Fibroblast of lung (primary cell): Measurements from ENCODE around the gene TNIK. TPM values are rescaled to one million over a fixed set of nuclear protein-coding genes. Genes with fewer than 3 reads are reported as not detected.

Experiments
- DNase-seq, 2 donors: peaks; one replicate each; pipeline versions ENCODE4 v3.0.0 to v3.0.0-alpha.2; 2010; ENCODE audit warnings: low read depth in 2 of 2
- H2AFZ ChIP-seq: 2 replicates; pipeline ENCODE4 v1.5.1; 2012; ENCODE audit warnings: low read length, control low read depth, inconsistent platforms
- H3K27ac ChIP-seq: 2 replicates; pipeline ENCODE4 v1.5.1; 2011; ENCODE audit warnings: low read length, control low read depth; ENCODE audit not compliant: insufficient read depth
- H3K27me3 ChIP-seq: 2 replicates; pipeline ENCODE4 v1.5.1; 2011; ENCODE audit warnings: mild to moderate bottlenecking, low read length; ENCODE audit not compliant: control insufficient read depth, insufficient read depth
- H3K36me3 ChIP-seq: 2 replicates; pipeline ENCODE4 v1.5.1; 2011; ENCODE audit warnings: low read length; ENCODE audit not compliant: control insufficient read depth, insufficient read depth
- H3K4me1 ChIP-seq: 2 replicates; pipeline ENCODE4 v1.5.1; 2011; ENCODE audit warnings: low read length; ENCODE audit not compliant: control insufficient read depth, insufficient read depth; ENCODE audit errors: extremely low read depth
- H3K4me2 ChIP-seq: 2 replicates; pipeline ENCODE4 v1.5.1; 2011; ENCODE audit warnings: low read length, control low read depth; ENCODE audit not compliant: insufficient read depth; ENCODE audit errors: extremely low read depth
- H3K4me3 ChIP-seq, 4 experiments: fragments of 200-600 bp in 1 of 4; sonication (generic) in 1 of 4; replicated peaks in 1 of 4; 2 replicates each; pipeline ENCODE4 v1.5.1; 2011 to 2016; ENCODE audit warnings: low read length in 4 of 4, low read depth in 3 of 4, mild to moderate bottlenecking in 3 of 4, control low read depth in 2 of 4, inconsistent platforms in 1 of 4, mixed read lengths in 1 of 4; ENCODE audit not compliant: insufficient read depth in 1 of 4; ENCODE audit errors: control extremely low read depth in 1 of 4
- H3K79me2 ChIP-seq: 2 replicates; pipeline ENCODE4 v1.5.1; 2012; ENCODE audit warnings: mild to moderate bottlenecking, low read length, inconsistent platforms; ENCODE audit not compliant: control insufficient read depth, insufficient read depth
- H3K9ac ChIP-seq: 2 replicates; pipeline ENCODE4 v1.5.1; 2011; ENCODE audit warnings: mild to moderate bottlenecking, low read length, control low read depth; ENCODE audit not compliant: insufficient read depth
- H3K9me3 ChIP-seq: 2 replicates; pipeline ENCODE4 v1.5.1; 2012; ENCODE audit warnings: low read depth, low read length; ENCODE audit not compliant: control insufficient read depth, insufficient read depth
- H4K20me1 ChIP-seq: 2 replicates; pipeline ENCODE4 v1.5.1; 2011; ENCODE audit warnings: low read length; ENCODE audit not compliant: control insufficient read depth, insufficient read depth; ENCODE audit errors: extremely low read depth
- EZH2 ChIP-seq: IDR thresholded peaks from 2 replicates; pipeline ENCODE4 v1.5.1; 2012; ENCODE audit warnings: low read length, control low read depth, mild to moderate bottlenecking; ENCODE audit errors: missing control alignments
- polyA plus RNA-seq, 2 donors: library from polyadenylated mRNA; depleted of rRNA in 1 of 2; stranded (reverse) in 1 of 2; unstranded in 1 of 2; fragments of >200 nt; gene quantifications; 2 replicates each; pipeline ENCODE4 v1.2.1, GENCODE V29; 2011 to 2012; ENCODE audit warnings: missing spikeins in 1 of 2
- total RNA-seq: library from RNA; depleted of rRNA; stranded (reverse); fragments of >200 nt; gene quantifications from 2 replicates; pipeline ENCODE4 v1.2.1, GENCODE V29; 2014
- TF ChIP-seq, protein P1 (sequence below), 2 donors: IDR thresholded peaks in 1 of 2; conservative IDR thresholded peaks in 1 of 2; 1 replicate in 1 of 2; 2 replicates in 1 of 2; pipeline ENCODE4 v1.5.1; 2011 to 2012; ENCODE audit warnings: low read length in 2 of 2, control low read depth in 1 of 2, inconsistent platforms in 1 of 2, low read depth in 1 of 2, mild to moderate bottlenecking in 1 of 2

The TNIK gene
- total and polyA plus RNA-seq, 2 donors (not counting 1 experiment from before 2014, with no cell fraction given), result 13.8 to 39.3 TPM

DNA sequence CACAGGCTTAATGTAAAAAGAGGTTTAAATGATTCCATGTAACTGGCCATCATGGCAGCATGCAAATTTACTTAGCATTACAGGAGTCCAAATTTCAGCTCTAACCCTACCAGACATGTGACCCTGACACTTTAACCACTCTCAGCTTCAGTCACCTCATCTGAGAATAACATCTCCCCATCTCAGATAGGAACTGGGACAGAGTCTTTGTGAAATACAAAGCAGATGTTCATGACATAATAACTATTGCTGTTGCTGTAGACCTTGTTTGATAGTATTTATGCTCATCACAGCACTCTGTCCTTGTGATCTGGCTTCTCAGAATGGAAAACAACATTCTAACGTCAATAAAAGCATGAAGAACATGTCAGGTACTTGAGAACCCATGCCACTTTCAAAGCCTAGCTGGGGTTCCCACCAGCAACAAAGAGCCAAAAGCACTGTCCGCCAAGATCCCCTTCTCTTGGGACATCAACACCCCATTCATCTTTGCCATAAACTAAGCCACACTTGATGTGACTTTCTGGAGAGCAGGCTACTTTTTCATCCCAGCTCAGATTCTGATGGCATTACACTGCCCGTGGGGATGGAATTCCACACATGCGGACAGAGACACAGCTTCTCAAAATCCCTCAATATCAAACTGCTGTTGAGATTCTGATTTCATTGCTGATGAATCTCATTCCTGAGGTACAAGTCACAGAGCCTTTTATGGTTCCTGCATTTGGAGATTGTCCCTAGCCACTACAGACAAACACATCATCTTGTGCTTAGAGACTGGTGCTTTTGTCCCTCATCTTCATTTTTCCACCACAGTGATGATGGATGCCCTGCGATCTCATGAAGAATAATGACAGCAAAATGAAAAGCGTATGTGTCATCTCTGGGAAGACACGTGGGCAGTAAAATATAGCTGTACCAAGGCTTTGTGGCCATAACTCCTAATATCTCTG, 202.7 kb downstream of the TNIK start:
- H2AFZ ChIP-seq, result no peak overlapping the region
- TF ChIP-seq, protein P1, sequence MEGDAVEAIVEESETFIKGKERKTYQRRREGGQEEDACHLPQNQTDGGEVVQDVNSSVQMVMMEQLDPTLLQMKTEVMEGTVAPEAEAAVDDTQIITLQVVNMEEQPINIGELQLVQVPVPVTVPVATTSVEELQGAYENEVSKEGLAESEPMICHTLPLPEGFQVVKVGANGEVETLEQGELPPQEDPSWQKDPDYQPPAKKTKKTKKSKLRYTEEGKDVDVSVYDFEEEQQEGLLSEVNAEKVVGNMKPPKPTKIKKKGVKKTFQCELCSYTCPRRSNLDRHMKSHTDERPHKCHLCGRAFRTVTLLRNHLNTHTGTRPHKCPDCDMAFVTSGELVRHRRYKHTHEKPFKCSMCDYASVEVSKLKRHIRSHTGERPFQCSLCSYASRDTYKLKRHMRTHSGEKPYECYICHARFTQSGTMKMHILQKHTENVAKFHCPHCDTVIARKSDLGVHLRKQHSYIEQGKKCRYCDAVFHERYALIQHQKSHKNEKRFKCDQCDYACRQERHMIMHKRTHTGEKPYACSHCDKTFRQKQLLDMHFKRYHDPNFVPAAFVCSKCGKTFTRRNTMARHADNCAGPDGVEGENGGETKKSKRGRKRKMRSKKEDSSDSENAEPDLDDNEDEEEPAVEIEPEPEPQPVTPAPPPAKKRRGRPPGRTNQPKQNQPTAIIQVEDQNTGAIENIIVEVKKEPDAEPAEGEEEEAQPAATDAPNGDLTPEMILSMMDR (conservative IDR thresholded peaks at IDR 0.05 in 1 of 2, IDR thresholded peaks at IDR 0.05 in 1 of 2; ENCODE audit: low read depth in 1 of 2, low read length in 2 of 2), result no peak
- no peak for TF ChIP-seq EZH2
- no peak overlapping the region for H3K4me3 ChIP-seq
- H3K27me3 ChIP-seq, result no peaks in the 10 kb centered on the region
- H3K4me2 ChIP-seq, result no peak overlapping the region
- no peaks in the 10 kb centered on the region for H4K20me1 ChIP-seq
- peaks cover 11% of the 10 kb centered on the region for H3K4me1 ChIP-seq
- H3K9ac ChIP-seq, result no peak overlapping the region
- no peaks in the 10 kb centered on the region for H3K36me3 ChIP-seq
- H3K79me2 ChIP-seq, result no peaks in the 10 kb centered on the region
- no peaks in the 10 kb centered on the region for H3K9me3 ChIP-seq
- H3K27ac ChIP-seq, result no peak overlapping the region
- peak in 1 of 2 donors; percentile 86 for DNase-seq

DNA sequence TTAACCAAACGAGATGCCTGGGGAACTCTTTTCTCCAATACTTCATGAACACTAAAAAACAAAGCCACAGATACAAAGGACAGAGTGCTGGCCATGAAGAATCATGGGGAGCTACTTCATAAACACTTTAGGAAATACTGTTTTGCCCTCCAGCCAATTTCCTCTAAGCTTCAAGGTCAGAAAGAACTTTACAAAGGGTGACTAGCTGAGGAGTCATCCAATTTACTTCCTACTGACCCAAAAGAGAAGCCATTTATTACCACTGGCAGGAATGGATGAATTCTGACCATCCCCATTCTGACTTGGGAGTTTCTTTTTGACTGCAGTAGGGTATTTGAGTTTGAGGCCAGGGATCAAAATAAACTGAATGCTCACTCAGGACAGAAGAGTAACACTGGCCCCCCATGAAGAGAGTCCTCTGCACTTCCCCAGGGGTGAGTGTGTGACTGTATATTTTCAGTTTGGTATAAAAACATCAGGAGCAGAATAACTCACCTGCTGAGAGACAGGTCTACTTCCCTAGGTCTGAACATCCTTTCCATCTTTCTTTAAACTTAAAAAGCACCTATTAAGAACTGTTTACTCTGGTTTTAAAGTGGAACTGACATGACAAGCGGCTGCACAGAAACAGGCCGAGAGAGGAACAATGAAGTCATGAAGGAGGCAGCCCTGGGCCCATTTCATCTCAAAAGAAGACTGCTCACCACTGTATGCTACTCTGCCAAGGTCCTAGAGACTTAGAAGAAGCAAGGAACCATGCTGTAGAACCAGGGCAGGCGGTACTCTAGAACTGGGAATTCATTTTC, 203.6 kb downstream of the TNIK start:
- no peaks in the 10 kb centered on the region for H3K36me3 ChIP-seq
- no peaks in the 10 kb centered on the region for H4K20me1 ChIP-seq
- peaks cover 11% of the 10 kb centered on the region for H3K4me1 ChIP-seq
- peak; percentile 12 to 29 for DNase-seq
- H3K4me2 ChIP-seq, result no peak overlapping the region
- no peaks in the 10 kb centered on the region for H3K27me3 ChIP-seq
- no peak overlapping the region for H2AFZ ChIP-seq
- H3K9me3 ChIP-seq, result no peaks in the 10 kb centered on the region
- no peak overlapping the region for H3K9ac ChIP-seq
- no peak overlapping the region for H3K27ac ChIP-seq
- no peaks in the 10 kb centered on the region for H3K79me2 ChIP-seq
- TF ChIP-seq EZH2, result no peak
- TF ChIP-seq, protein P1 (conservative IDR thresholded peaks at IDR 0.05 in 1 of 2, IDR thresholded peaks at IDR 0.05 in 1 of 2; ENCODE audit: low read depth in 1 of 2, low read length in 2 of 2), result no peak
- H3K4me3 ChIP-seq, result no peak overlapping the region

DNA sequence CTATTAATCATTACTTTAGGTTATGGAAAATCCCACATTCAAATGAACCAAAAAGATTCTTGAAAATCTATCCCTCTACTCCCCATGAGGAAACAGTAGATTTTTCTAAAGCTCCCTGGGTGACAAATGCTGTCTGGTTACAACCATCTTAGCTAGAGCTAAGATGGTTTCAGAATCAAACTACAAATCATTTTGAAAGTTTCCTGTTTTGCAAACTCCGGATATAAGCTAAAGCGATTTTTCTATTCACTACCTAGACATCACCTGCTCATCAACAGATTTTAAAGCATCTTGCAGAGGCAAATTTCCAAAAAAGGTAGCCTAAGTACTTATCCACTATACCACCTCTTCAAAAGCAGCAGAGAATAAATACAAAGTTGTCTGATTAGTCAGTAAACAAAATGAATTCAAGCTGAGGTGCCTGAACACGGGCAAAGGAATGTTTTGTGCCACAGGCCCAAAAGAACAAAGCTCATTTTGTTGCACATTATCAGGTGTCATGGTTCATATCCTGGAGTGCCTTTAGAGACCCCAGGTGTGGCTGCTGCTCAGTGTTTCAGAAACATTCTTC, 204.9 kb downstream of the TNIK start:
- Histone ChIP-seq H3K9me3 (no peaks in the 10 kb centered on the region), H3K79me2 (no peaks in the 10 kb centered on the region), H3K4me3 (no peak overlapping the region), H4K20me1 (no peaks in the 10 kb centered on the region), H3K9ac (no peak overlapping the region), H3K36me3 (no peaks in the 10 kb centered on the region), H3K4me2 (no peak overlapping the region), H3K27me3 (no peaks in the 10 kb centered on the region), H2AFZ (no peak overlapping the region), H3K4me1 (peaks cover 11% of the 10 kb centered on the region), H3K27ac (no peak overlapping the region)
- TF ChIP-seq EZH2, result no peak
- TF ChIP-seq, protein P1 (conservative IDR thresholded peaks at IDR 0.05 in 1 of 2, IDR thresholded peaks at IDR 0.05 in 1 of 2; ENCODE audit: low read depth in 1 of 2, low read length in 2 of 2), result no peak
- no peak for DNase-seq
